Suppressor macrophage (primary cell): Measurements from ENCODE around the gene D2HGDH.
"Not testable (repeated sequence)": the region's sequence is repeated elsewhere in the genome, so short reads cannot be mapped to it uniquely, and the experiment has no call there.

Source experiments
- DNase-seq, 4 experiments: peaks; one replicate each; pipeline ENCODE4 v3.0.0-alpha.2; 2020 to 2022

The D2HGDH gene

GRCh38 chr2:241748468-241749256 is 14.2 kb downstream of the D2HGDH start:
- DNase-seq: no peak

DNA sequence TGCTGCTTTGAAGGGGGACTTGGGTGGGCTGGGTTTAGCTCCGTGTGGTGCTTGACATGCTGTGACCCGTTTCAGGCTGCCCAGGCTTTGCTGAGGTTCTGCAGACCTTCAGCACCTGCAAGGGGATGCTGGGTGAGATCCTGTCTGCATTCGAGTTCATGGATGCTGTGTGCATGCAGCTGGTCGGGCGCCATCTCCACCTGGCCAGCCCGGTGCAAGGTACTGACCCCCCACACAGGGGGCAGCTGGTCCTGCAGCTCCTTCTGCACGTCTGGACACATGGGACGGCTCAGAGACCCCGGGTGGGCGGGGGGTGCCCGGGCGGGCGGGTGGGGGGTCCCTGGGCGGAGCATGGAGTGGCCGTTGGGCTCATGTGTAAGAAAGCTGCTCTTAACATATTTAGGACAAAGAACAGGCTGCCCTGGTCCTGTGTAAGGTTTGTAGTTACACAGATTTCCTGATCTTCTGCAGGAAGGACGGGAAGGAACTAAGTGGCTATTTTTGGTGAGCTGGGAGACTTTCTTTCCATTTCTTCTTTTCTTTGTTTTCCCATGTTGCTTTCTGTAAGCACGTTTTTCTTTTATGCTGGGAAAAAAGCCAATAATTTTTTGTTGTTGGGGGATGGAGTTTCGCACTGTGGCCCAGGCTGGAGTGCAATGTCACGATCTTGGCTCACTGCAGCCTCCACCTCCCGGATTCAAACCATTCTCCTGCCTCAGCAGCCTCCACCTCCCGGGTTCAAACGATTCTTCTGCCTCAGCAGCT is 15.8 kb downstream of the D2HGDH start:
- no peak for DNase-seq

DNA sequence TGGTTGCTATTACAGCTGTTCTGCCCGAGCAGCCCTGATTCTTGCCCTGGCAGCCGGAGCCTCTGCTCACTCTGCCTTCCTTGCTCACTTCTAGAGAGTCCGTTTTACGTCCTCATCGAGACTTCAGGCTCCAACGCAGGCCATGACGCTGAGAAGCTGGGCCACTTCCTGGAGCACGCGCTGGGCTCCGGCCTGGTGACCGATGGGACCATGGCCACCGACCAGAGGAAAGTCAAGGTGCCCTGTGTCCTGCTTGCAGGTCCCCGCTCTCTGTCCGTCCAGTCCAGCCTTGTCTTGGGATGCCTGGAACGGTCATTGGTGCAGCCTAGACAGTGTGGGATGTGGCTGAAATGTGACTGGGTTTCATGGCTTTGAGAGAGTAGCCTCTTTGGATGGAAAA is 16.7 kb downstream of the D2HGDH start:
- DNase-seq: no peak

DNA sequence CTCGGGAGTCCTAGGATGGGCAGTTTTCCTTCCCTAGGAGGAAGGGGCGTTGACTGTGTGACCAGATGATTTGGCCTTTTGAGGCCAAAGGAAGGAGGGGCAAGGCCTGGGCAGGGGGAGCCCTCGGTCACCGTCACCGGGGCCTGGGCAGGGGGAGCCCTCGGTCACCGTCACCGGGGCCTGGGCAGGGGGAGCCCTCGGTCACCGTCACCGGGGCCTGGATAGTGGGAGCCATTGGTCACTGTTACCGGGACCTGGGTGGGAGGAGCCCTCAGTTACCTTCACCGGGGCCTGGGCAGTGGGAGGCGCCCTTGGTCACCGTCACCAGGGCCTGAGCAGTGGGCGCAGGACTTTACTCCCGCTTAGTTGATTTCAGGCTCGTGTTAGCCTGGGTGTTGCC is 17.3 kb downstream of the D2HGDH start:
- DNase-seq: no peak

GRCh38 chr2:241752253-241752652 is 17.8 kb downstream of the D2HGDH start:
- no peak for DNase-seq

- no peak for DNase-seq
These were observed 18.4 kb downstream of the D2HGDH start for GRCh38 chr2:241752689-241753276.

GRCh38 chr2:241753493-241753892 is 19.1 kb downstream of the D2HGDH start:
- DNase-seq: no peak

- DNase-seq: no peak
These were observed 19.6 kb downstream of the D2HGDH start for GRCh38 chr2:241754042-241754441.

DNA sequence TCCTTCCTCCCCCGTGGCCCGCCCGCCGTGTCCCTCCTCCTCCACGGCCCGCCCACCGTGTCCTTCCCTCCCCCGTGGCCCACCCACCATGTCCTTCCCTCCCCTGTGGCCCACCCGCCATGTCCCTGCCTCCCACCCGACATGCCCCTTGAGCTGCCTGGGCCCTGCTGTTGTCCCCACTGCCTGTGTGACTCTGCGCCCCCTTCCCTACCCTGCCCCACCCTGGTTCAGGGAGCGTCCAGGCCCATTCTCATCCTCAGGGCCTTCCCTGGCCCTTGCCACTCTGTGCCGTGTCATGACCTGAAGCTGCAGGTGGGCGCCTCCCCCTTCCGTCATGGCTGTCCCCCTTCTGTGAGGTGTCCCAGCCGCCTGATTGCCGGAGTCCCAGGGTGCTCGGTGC is 20.7 kb downstream of the D2HGDH start:
- no peak for DNase-seq

DNA sequence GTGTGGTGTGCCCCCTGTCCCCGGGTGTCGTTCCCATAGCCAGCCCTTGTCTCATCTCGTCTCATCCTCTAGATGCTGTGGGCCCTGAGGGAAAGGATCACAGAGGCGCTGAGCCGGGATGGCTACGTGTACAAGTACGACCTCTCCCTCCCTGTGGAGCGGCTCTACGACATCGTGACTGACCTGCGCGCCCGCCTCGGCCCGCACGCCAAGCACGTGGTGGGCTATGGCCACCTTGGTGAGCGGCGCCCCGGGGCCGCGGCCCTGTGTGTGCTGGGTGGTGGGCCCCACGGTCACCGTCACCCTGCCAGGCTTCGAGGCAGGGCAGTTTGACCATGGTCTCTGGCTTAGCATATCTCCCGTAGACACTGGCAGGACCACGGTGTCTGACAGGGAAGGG is 21.3 kb downstream of the D2HGDH start:
- DNase-seq: no peak

DNA sequence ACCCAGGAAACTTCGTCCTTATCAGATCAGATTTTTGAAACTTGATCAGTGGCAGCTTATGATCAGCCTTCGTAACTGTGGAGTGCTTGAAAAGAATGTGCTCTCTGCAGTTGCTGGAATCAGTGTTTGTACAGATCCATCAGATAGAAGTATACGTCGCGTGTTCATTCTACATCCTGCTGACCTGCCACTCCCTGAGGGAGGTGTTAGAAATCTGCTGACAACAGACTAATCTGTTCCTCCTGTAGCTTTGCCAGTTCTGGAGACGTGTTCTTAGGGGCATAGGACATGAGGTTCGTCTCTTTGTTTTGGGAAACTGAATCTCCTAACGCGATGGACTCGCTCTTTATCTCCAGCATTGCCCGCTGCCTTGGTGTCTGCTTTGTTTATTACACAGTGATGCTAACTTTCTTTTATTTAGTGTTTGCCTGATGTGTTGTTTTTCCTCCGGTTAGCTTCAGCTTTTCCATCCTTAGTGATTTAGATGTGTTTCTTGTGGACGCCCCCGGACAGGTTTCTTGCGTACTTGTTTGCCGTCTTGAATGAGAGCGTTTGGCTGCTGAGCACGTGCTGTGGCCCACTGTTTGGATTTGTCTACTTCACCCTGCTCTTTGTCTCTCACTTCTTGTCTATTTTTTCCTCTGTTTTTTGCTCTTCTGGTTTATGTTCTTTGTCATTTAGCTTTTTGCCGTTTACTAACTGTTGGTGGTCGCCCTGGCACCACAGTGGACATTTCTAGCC is 24.8 kb downstream of the D2HGDH start:
- DNase-seq: no peak

GRCh38 chr2:241759893-241760292 is 25.5 kb downstream of the D2HGDH start:
- DNase-seq: not testable (repeated sequence)

DNA sequence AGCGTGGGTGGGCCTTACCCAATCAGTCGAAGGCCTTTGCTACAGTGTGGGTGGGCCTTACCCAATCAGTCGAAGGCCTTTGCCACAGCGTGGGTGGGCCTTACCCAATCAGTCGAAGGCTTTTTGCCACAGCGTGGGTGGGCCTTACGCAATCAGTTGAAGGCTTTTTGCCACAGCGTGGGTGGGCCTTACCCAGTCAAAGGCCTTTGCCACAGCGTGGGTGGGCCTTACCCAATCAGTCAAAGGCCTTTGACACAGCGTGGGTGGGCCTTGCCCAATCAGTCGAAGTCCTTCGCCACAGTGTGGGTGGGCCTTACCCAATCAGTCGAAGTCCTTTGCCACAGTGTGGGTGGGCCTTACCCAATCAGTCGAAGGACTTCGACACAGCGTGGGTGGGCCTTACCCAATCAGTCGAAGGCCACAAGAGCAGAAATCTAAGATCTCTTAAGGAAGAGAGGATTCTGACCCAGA is 25.9 kb downstream of the D2HGDH start:
- peak in 3 of 4 experiments; percentile 10 to 16 (median 13) for DNase-seq

- DNase-seq: no peak
These were observed 28.0 kb downstream of the D2HGDH start for GRCh38 chr2:241762321-241762932.

DNA sequence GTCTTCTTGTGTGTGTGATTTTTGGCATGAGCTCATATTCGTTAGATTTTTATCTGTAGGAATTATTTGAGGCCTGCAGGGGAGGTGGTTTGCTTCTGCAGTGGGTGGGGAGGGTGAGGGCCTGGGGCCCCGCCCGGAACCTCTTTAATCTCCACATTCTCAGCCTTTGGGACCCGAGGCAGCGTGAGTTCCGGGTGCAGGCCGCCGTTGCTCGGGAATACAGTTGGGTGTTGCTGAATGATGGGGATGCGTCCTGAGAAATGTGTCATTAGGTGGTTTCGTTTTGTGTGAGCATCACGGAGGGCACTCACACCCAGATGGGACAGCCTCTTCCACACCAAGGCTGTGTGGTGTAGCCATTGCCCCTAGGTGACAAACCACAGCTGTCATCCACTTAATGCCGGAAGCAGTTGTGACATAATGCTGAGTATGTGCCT is 28.5 kb downstream of the D2HGDH start:
- DNase-seq: no peak

- no peak for DNase-seq
These were observed 29.3 kb downstream of the D2HGDH start for GRCh38 chr2:241763551-241764274.

DNA sequence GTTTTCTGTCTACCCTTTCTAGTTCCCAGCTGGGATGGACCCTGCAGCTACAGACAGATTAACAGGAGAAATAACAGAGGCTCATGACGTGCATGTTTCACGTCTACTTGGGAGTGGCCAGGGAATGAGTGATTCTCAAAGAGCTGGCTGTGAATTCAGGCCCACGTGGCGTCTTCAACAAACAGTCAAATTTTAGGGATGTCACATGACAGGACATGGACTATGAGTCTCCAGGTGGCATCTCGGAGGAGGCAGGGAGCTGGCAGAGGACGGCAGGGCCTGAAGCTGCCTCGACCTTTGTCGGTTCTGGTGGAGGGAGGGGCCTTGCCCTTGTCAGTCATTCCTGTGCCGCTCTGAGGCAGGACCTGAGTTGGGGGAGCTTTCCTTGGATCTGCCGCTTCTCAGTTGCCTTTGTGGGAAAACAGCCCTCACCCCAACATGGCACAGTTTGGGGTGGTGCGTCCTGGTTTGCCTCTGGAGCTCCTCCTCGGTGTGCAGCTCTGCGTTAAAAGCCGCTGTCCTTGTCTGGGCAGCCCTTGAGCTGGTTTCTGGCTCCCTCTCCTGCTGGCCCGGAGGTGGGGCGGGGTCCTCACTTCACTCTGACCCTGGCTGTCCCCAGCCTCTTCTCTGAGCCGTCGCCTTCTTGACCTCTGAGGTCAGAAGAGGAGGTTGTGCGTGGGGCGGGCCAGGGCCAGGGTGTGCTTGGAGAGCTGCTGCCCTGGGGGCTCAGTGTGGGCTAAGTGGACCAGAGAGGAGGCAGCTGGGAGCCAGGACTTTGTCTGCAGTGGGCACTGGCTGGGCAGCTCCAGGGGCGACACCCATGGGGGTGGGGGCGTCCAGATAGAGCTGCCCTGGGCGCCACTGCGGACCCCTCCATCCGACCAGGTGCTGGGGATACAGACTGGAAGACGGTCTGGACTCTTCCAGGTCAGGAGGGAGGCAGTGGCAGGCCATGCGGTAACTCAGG is 30.1 kb downstream of the D2HGDH start:
- DNase-seq: no peak

- no peak for DNase-seq
These were observed 33.2 kb downstream of the D2HGDH start for GRCh38 chr2:241767464-241768250.

DNA sequence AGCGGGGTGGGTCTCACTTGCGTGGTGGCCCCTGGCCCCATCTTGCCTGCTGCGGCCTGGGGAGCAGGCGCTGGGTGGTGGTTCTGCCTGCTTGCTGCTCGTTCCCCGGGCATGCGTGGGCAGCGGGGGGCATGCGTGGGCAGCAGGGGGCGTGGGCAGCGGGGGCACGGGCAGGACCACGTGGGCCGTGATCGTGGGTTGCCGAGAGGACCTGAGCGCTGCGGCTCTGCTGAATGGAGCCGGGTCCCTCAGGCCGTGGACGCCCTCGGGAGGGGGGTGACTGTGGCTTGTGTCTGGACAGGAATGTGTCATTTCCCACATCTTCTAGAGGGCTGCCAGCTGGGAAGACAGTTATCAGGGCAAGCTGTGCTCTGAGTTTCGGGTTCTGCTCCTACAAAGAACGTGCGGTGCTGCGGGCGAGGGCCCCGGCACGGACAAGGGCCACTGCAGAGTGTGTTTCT is 33.9 kb downstream of the D2HGDH start:
- DNase-seq: no peak
